BLaER1 treated with 17β-estradiol and CSF1 and Interleukin-3, amounts not matched to agents 10 nM and 100 nM (cell line): Measurements from ENCODE around the gene TTC33.

ENCODE experiments used
- H3K27ac ChIP-seq, 11 experiments: shearing (Covaris generic); formaldehyde crosslinking; 2 replicates each; pipeline ENCODE4 v1.8.1; 2022
- H3K27me3 ChIP-seq, 11 experiments: shearing (Covaris generic); formaldehyde crosslinking; 2 replicates each; pipeline ENCODE4 v1.8.1; 2022
- H3K36me3 ChIP-seq, 11 experiments: shearing (Covaris generic); formaldehyde crosslinking; 2 replicates each; pipeline ENCODE4 v1.8.1; 2022
- H3K4me1 ChIP-seq, 10 experiments: shearing (Covaris generic); formaldehyde crosslinking; 2 replicates each; pipeline ENCODE4 v1.8.1; 2022
- H3K4me2 ChIP-seq, 11 experiments: shearing (Covaris generic); formaldehyde crosslinking; 2 replicates each; pipeline ENCODE4 v1.8.1; 2022
- H3K4me3 ChIP-seq, 10 experiments: shearing (Covaris generic); formaldehyde crosslinking; 2 replicates each; pipeline ENCODE4 v1.8.1; 2022
- H3K9ac ChIP-seq, 11 experiments: shearing (Covaris generic); formaldehyde crosslinking; 2 replicates each; pipeline ENCODE4 v1.8.1; 2022
- H3K9me3 ChIP-seq, 11 experiments: shearing (Covaris generic); formaldehyde crosslinking; replicated peaks in 1 of 11; 2 replicates each; pipeline ENCODE4 v1.8.1; 2022
- H4K20me1 ChIP-seq, 11 experiments: shearing (Covaris generic); formaldehyde crosslinking; 2 replicates each; pipeline ENCODE4 v1.8.1; 2022
- Cebpa-rat ChIP-seq, 11 experiments: shearing (Covaris generic); IDR thresholded peaks; 2 replicates each; pipeline ENCODE4 v1.8.1; 2022

TTC33 gene

GRCh38 chr5:40755407-40756365, at the start of gene TTC33:
Gene TTC33, minus strand, starts transcription at chr5:40755961. Its CDS starts 8,943 bp downstream, at chr5:40747018.
- Histone ChIP-seq H3K36me3 (peaks cover 20 to 62% (median 37%) of the 10 kb centered on the region in 11 experiments; a peak in 21 of 22 replicates), H3K4me3 (peak within 1 kb of the TSS; percentile 77 to 98 (median 86)), H3K9ac (peak within 1 kb of the TSS; percentile 81 to 94 (median 91)), H3K27me3 (no peaks in the 10 kb centered on the region), H3K4me2 (peak within 1 kb of the TSS; percentile 71 to 91 (median 82)), H3K27ac (peak within 1 kb of the TSS; percentile 78 to 92 (median 87)), H4K20me1 (peaks cover 0 to 12% (median 0%) of the 10 kb centered on the region in 11 experiments; a peak in 4 of 22 replicates), H3K9me3 (peaks cover 6 to 24% (median 20%) of the 10 kb centered on the region in 11 experiments; a peak in 20 of 22 replicates), H3K4me1 (peaks cover 12 to 17% (median 15%) of the 10 kb centered on the region in 10 experiments)
- TF ChIP-seq Cebpa-rat (IDR thresholded peaks at IDR 0.05), result no peak

GRCh38 chr5:40801771-40802562, 46.2 kb upstream of the TTC33 start:
- Histone ChIP-seq H3K4me3 (no peak overlapping the region), H3K9ac (no peak overlapping the region), H3K9me3 (no peaks in the 10 kb centered on the region), H3K27ac (no peak overlapping the region), H3K27me3 (no peaks in the 10 kb centered on the region), H3K4me1 (peaks cover 0 to 16% (median 13%) of the 10 kb centered on the region in 10 experiments; a peak in 17 of 20 replicates), H3K4me2 (no peak overlapping the region), H4K20me1 (peaks cover 0 to 5% (median 3%) of the 10 kb centered on the region in 11 experiments; a peak in 15 of 22 replicates), H3K36me3 (no peaks in the 10 kb centered on the region)
- no peak for TF ChIP-seq Cebpa-rat (IDR thresholded peaks at IDR 0.05)

- peak overlapping the region in 9 of 10 experiments; percentile 69 to 88 (median 79); a peak in 14 of 20 replicates for H3K4me3 ChIP-seq
- peak overlapping the region in 10 of 11 experiments; percentile 71 to 90 (median 78); a peak in 21 of 22 replicates for H3K4me2 ChIP-seq
- peaks cover 10 to 27% (median 25%) of the 10 kb centered on the region in 11 experiments; a peak in 20 of 22 replicates for H4K20me1 ChIP-seq
- H3K9ac ChIP-seq, result peak overlapping the region in 8 of 11 experiments; percentile 79 to 95 (median 90); a peak in 10 of 22 replicates
- H3K4me1 ChIP-seq, result peaks cover 18 to 32% (median 29%) of the 10 kb centered on the region in 10 experiments
- peaks cover 0 to 16% (median 12%) of the 10 kb centered on the region in 11 experiments; a peak in 11 of 22 replicates for H3K36me3 ChIP-seq
- peak overlapping the region in 1 of 11 experiments; percentile 91; a peak in 1 of 22 replicates for H3K27ac ChIP-seq
- no peaks in the 10 kb centered on the region; a peak in 1 of 22 replicates for H3K9me3 ChIP-seq
- TF ChIP-seq Cebpa-rat (IDR thresholded peaks at IDR 0.05), result no peak
- H3K27me3 ChIP-seq, result no peaks in the 10 kb centered on the region
Measured at GRCh38 chr5:40799258-40799657, 43.5 kb upstream of the TTC33 start.

- no peak for TF ChIP-seq Cebpa-rat (IDR thresholded peaks at IDR 0.05)
- H3K9me3 ChIP-seq, result peaks cover 0 to 4% (median 0%) of the 10 kb centered on the region in 11 experiments; a peak in 1 of 22 replicates
- H3K27ac ChIP-seq, result peak overlapping the region in 10 of 11 experiments; percentile 50 to 95 (median 90); a peak in 19 of 22 replicates
- peaks cover 10 to 31% (median 28%) of the 10 kb centered on the region in 11 experiments; a peak in 21 of 22 replicates for H4K20me1 ChIP-seq
- peak overlapping the region; percentile 71 to 90 (median 76) for H3K4me2 ChIP-seq
- peaks cover 0 to 21% (median 16%) of the 10 kb centered on the region in 11 experiments; a peak in 12 of 22 replicates for H3K36me3 ChIP-seq
- H3K9ac ChIP-seq, result peak overlapping the region; percentile 76 to 95 (median 89); a peak in 21 of 22 replicates
- no peaks in the 10 kb centered on the region for H3K27me3 ChIP-seq
- peaks cover 18 to 32% (median 29%) of the 10 kb centered on the region in 10 experiments for H3K4me1 ChIP-seq
- peak overlapping the region; percentile 69 to 88 (median 80) for H3K4me3 ChIP-seq
Measured at GRCh38 chr5:40798801-40799210, 43.0 kb upstream of the TTC33 start.

GRCh38 chr5:40798012-40798800, 42.4 kb upstream of the TTC33 start, which contains the start of gene PRKAA1:
Gene PRKAA1, minus strand, starts transcription at chr5:40798374. Its CDS starts 185 bp downstream, at chr5:40798189.
- H3K4me3 ChIP-seq, result peak within 1 kb of the TSS; percentile 69 to 88 (median 80)
- peak within 1 kb of the TSS; percentile 69 to 95 (median 91) for H3K27ac ChIP-seq
- H3K27me3 ChIP-seq, result no peaks in the 10 kb centered on the region
- H3K4me2 ChIP-seq, result peak within 1 kb of the TSS; percentile 79 to 95 (median 88)
- no peak for TF ChIP-seq Cebpa-rat (IDR thresholded peaks at IDR 0.05)
- peaks cover 0 to 8% (median 0%) of the 10 kb centered on the region in 11 experiments; a peak in 1 of 22 replicates for H3K9me3 ChIP-seq
- peaks cover 10 to 37% (median 34%) of the 10 kb centered on the region in 11 experiments; a peak in 21 of 22 replicates for H4K20me1 ChIP-seq
- H3K4me1 ChIP-seq, result peaks cover 18 to 32% (median 29%) of the 10 kb centered on the region in 10 experiments
- peaks cover 0 to 27% (median 20%) of the 10 kb centered on the region in 11 experiments; a peak in 13 of 22 replicates for H3K36me3 ChIP-seq
- H3K9ac ChIP-seq, result peak within 1 kb of the TSS; percentile 86 to 95 (median 89)

- H3K4me2 ChIP-seq, result peak overlapping the region; percentile 75 to 95 (median 87)
- peak overlapping the region; percentile 69 to 88 (median 80) for H3K4me3 ChIP-seq
- TF ChIP-seq Cebpa-rat (IDR thresholded peaks at IDR 0.05), result no peak
- no peaks in the 10 kb centered on the region for H3K27me3 ChIP-seq
- peaks cover 0 to 8% (median 0%) of the 10 kb centered on the region in 11 experiments; a peak in 2 of 22 replicates for H3K9me3 ChIP-seq
- peaks cover 15 to 44% (median 41%) of the 10 kb centered on the region in 11 experiments; a peak in 21 of 22 replicates for H4K20me1 ChIP-seq
- H3K36me3 ChIP-seq, result peaks cover 0 to 34% (median 25%) of the 10 kb centered on the region in 11 experiments; a peak in 13 of 22 replicates
- H3K9ac ChIP-seq, result peak overlapping the region; percentile 86 to 95 (median 89)
- peaks cover 18 to 32% (median 29%) of the 10 kb centered on the region in 10 experiments for H3K4me1 ChIP-seq
- H3K27ac ChIP-seq, result peak overlapping the region; percentile 69 to 95 (median 91)
Measured at GRCh38 chr5:40797273-40798011, 41.7 kb upstream of the TTC33 start.
